GM04503 (cell line): ENCODE results near the gene ZNF343.
"Not testable (repeated sequence)": the region's sequence is repeated elsewhere in the genome, so short reads cannot be mapped to it uniquely, and the experiment has no call there.

Experiments used
- DNase-seq: peaks from one replicate; pipeline ENCODE4 v3.0.0-alpha.2; 2012; ENCODE audit warnings: low read depth

Gene ZNF343

GRCh38 chr20:2521369-2522305, 12.9 kb upstream of the ZNF343 start:
- DNase-seq, result no peak

GRCh38 chr20:2520617-2521016, 11.9 kb upstream of the ZNF343 start:
- no peak for DNase-seq

GRCh38 chr20:2519115-2519809, 10.5 kb upstream of the ZNF343 start:
- no peak for DNase-seq

GRCh38 chr20:2518558-2518957, 9.8 kb upstream of the ZNF343 start:
- no peak for DNase-seq

- no peak for DNase-seq
Measured at GRCh38 chr20:2518096-2518495, 9.4 kb upstream of the ZNF343 start.

GRCh38 chr20:2516399-2516798, 7.7 kb upstream of the ZNF343 start:
- DNase-seq, result no peak

- DNase-seq, result no peak
Measured at GRCh38 chr20:2515203-2515602, 6.5 kb upstream of the ZNF343 start.

- no peak for DNase-seq
Measured at GRCh38 chr20:2509794-2510193, 1.1 kb upstream of the ZNF343 start.

- DNase-seq, result no peak
Measured at GRCh38 chr20:2509468-2509781, 710 bp upstream of the ZNF343 start.

GRCh38 chr20:2507875-2508630, 662 bp downstream of the ZNF343 start:
- DNase-seq, result no peak

- no peak for DNase-seq
Measured at GRCh38 chr20:2507464-2507863, 1.3 kb downstream of the ZNF343 start.

GRCh38 chr20:2506426-2506825, 2.3 kb downstream of the ZNF343 start:
- DNase-seq, result not testable (repeated sequence)

- DNase-seq, result not testable (repeated sequence)
Measured at GRCh38 chr20:2504803-2505202, 3.9 kb downstream of the ZNF343 start.

GRCh38 chr20:2502808-2503384, 5.8 kb downstream of the ZNF343 start:
- DNase-seq, result not testable (repeated sequence)

- DNase-seq, result no peak
Measured at GRCh38 chr20:2485661-2486060, 23.1 kb downstream of the ZNF343 start.

- DNase-seq, result no peak
Measured at GRCh38 chr20:2485080-2485479, 23.6 kb downstream of the ZNF343 start.

- DNase-seq, result no peak
Measured at GRCh38 chr20:2483504-2483903, 25.2 kb downstream of the ZNF343 start.

- DNase-seq, result no peak
Measured at GRCh38 chr20:2480381-2480780, 28.3 kb downstream of the ZNF343 start.

GRCh38 chr20:2476742-2477615, 31.7 kb downstream of the ZNF343 start:
- DNase-seq, result no peak

- no peak for DNase-seq
Measured at GRCh38 chr20:2475850-2476741, 32.6 kb downstream of the ZNF343 start.
